ENCODE measurements around the gene VTCN1. TPM values are rescaled to one million over a fixed set of nuclear protein-coding genes. Genes with fewer than 3 reads are reported as not detected.

Gene VTCN1
- total and polyA plus RNA-seq, 2 of the 13 experiments (the other 11 are each of a cell fraction or from before 2014, with no cell fraction given) = not detected

- no peak for ATAC-seq
- in situ Hi-C loops (cut with HindIII; ENCODE audit: extremely low pct_ligation_motif_present, low pct_unique_long_range_greater_than_20kb) = no loop called here
These were observed 2.3 kb upstream of the VTCN1 start for GRCh38 chr1:117213046-117213445.

GRCh38 chr1:117210386-117210785, 341 bp downstream of the VTCN1 start:
- FAIRE-seq (no peak), ATAC-seq (no peak), DNase-seq (ENCODE audit: low spot score) (no peak)
- Histone ChIP-seq H3K36me3 (replicated peaks in 1 of 2; ENCODE audit: control insufficient read depth in 1 of 2, insufficient read depth in 2 of 2, low read length in 2 of 2) (no peaks in the 10 kb centered on the region), H3K27me3 (ENCODE audit: control insufficient read depth in 1 of 2, insufficient read depth in 2 of 2, low read length in 2 of 2) (0 out of 5 replicates have a peak, but pooled peaks cover 0 to 3% of the 10 kb centered on the region in 2 experiments), H3K4me3 (replicated peaks in 1 of 3; ENCODE audit: insufficient read depth in 1 of 3, low read depth in 2 of 3, low read length in 3 of 3) (no peak overlapping the region), H3K4me1 (ENCODE audit: insufficient read depth, low read length) (no peaks in the 10 kb centered on the region), H4K20me1 (ENCODE audit: insufficient read depth, low read length) (no peaks in the 10 kb centered on the region), H2AFZ (ENCODE audit: low read length) (no peak overlapping the region), H3K79me2 (ENCODE audit: insufficient read depth, low read length) (no peaks in the 10 kb centered on the region), H3K27ac (ENCODE audit: extremely low read length, insufficient read depth, low read length) (no peak overlapping the region), H3K9ac (ENCODE audit: insufficient read depth, low read depth, low read length) (no peak overlapping the region), H3K9me3 (ENCODE audit: low read length) (no peaks in the 10 kb centered on the region), H3K4me2 (ENCODE audit: low read depth, low read length) (no peak overlapping the region)
- intact Hi-C loops (cut with micrococcal nuclease; ENCODE audit: unreplicated experiment) = no loop called here
- in situ Hi-C loops (cut with HindIII; ENCODE audit: extremely low pct_ligation_motif_present, low pct_unique_long_range_greater_than_20kb) = no loop called here
- no TSS peak for BruUV-seq (replicated peaks)
- TF ChIP-seq HOXA5 (CRISPR knock-in tag; IDR thresholded peaks at IDR 0.05) (no peak), ZNF577 (CRISPR knock-in tag; IDR thresholded peaks at IDR 0.05; ENCODE audit: borderline replicate concordance, low read depth) (no peak), NFE2L1 (CRISPR knock-in tag; IDR thresholded peaks at IDR 0.05; ENCODE audit: borderline replicate concordance) (no peak), YEATS4 (CRISPR knock-in tag; IDR thresholded peaks at IDR 0.05; ENCODE audit: borderline replicate concordance) (no peak), HHEX (CRISPR knock-in tag; IDR thresholded peaks at IDR 0.05) (no peak)
- TF ChIP-seq, protein P1, sequence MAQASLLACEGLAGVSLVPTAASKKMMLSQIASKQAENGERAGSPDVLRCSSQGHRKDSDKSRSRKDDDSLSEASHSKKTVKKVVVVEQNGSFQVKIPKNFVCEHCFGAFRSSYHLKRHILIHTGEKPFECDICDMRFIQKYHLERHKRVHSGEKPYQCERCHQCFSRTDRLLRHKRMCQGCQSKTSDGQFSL (CRISPR knock-in tag; IDR thresholded peaks at IDR 0.05) = no peak
- WGBS (ENCODE audit: low lambda C conversion rate) = 49% methylated on average over 2 of the region's 4 CpGs
- CTCF ChIA-PET (ENCODE audit: low intra/inter-chr PET ratio, low total read pairs) = no interaction called here
- POLR2A ChIA-PET = no interaction called here

More at GRCh38 chr1:117213046-117213445, 2.3 kb upstream of the VTCN1 start:
- H3K4me2 ChIP-seq (ENCODE audit: low read depth, low read length) = no peak overlapping the region
- H3K27me3 ChIP-seq (ENCODE audit: control insufficient read depth in 1 of 2, insufficient read depth in 2 of 2, low read length in 2 of 2) = 0 out of 5 replicates have a peak, but pooled peaks cover 0 to 3% of the 10 kb centered on the region in 2 experiments
- no peak overlapping the region for H3K27ac ChIP-seq (ENCODE audit: extremely low read length, insufficient read depth, low read length)
- 77% methylated on average over 6 of the region's 6 CpGs for WGBS (ENCODE audit: low lambda C conversion rate)
- no peak for DNase-seq (ENCODE audit: low spot score)
- no peak overlapping the region for H3K9ac ChIP-seq (ENCODE audit: insufficient read depth, low read depth, low read length)
- H3K4me3 ChIP-seq (replicated peaks in 1 of 3; ENCODE audit: insufficient read depth in 1 of 3, low read depth in 2 of 3, low read length in 3 of 3) = no peak overlapping the region
- no TSS peak for BruUV-seq (replicated peaks)
- H4K20me1 ChIP-seq (ENCODE audit: insufficient read depth, low read length) = no peaks in the 10 kb centered on the region
- CTCF ChIA-PET (ENCODE audit: low intra/inter-chr PET ratio, low total read pairs) = no interaction called here
- intact Hi-C loops (cut with micrococcal nuclease; ENCODE audit: unreplicated experiment) = no loop called here
- H3K9me3 ChIP-seq (ENCODE audit: low read length) = no peaks in the 10 kb centered on the region
- H3K36me3 ChIP-seq (replicated peaks in 1 of 2; ENCODE audit: control insufficient read depth in 1 of 2, insufficient read depth in 2 of 2, low read length in 2 of 2) = no peaks in the 10 kb centered on the region
- H2AFZ ChIP-seq (ENCODE audit: low read length) = no peak overlapping the region
- H3K4me1 ChIP-seq (ENCODE audit: insufficient read depth, low read length) = no peaks in the 10 kb centered on the region
- no peak for FAIRE-seq
- TF ChIP-seq, protein P2, sequence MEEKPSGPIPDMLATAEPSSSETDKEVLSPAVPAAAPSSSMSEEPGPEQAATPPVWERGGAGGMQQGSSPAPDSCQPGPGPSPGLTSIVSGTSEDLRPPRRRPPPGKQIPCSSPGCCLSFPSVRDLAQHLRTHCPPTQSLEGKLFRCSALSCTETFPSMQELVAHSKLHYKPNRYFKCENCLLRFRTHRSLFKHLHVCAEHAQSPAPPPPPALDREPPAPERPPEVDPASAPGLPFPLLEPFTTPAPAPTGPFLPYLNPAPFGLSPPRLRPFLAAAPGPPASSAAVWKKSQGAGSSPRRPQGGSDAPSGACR (CRISPR knock-in tag; IDR thresholded peaks at IDR 0.05) = no peak
- POLR2A ChIA-PET = no interaction called here
- H3K79me2 ChIP-seq (ENCODE audit: insufficient read depth, low read length) = no peaks in the 10 kb centered on the region

Measured in HepG2 (cell line).